WTC11 (cell line): ENCODE measurements around the gene SQOR. TPM values are rescaled to one million over a fixed set of nuclear protein-coding genes. Genes with fewer than 3 reads are reported as not detected.

Source experiments
- ATAC-seq: fragments of 200-7000 bp; cut with Tn5 transposase; 2 replicates; pipeline ENCODE4 v1.10.0; 2021; ENCODE audit warnings: mild to moderate bottlenecking, moderate library complexity
- CTCF ChIA-PET: fragments of 300-600 bp; sonication (Branson Sonifier 250); formaldehyde crosslinking; loops from one replicate; lab custom pipeline; 2021; ENCODE audit warnings: antibody characterized with exemption; lab: Charles Lee
- POLR2A ChIA-PET: fragments of 350-600 bp; sonication (Branson Sonifier 250); formaldehyde crosslinking; loops from one replicate; lab custom pipeline; 2021; ENCODE audit warnings: antibody characterized with exemption; lab: Charles Lee
- DNase-seq: peaks from one replicate; pipeline ENCODE4 v3.0.0; 2021; ENCODE audit warnings: low spot score
- H3K27ac Mint-ChIP-seq: 2 replicates; pipeline ENCODE4 v1.8.0; 2021; ENCODE audit warnings: mixed read lengths
- H3K27me3 Mint-ChIP-seq: 2 replicates; pipeline ENCODE4 v1.8.0; 2021; ENCODE audit warnings: low read depth, mild to moderate bottlenecking, moderate library complexity, mixed read lengths
- H3K36me3 Mint-ChIP-seq: 2 replicates; pipeline ENCODE4 v1.8.0; 2021; ENCODE audit warnings: mixed read lengths
- H3K4me1 Mint-ChIP-seq: 2 replicates; pipeline ENCODE4 v1.8.0; 2022; ENCODE audit warnings: mixed read lengths
- H3K4me3 Mint-ChIP-seq: 2 replicates; pipeline ENCODE4 v1.8.0; 2021; ENCODE audit warnings: mild to moderate bottlenecking, moderate library complexity, mixed read lengths
- H3K9me3 Mint-ChIP-seq: 2 replicates; pipeline ENCODE4 v1.8.0; 2021; ENCODE audit warnings: mixed read lengths
- ARID4B ChIP-seq: sonication (generic); formaldehyde crosslinking; IDR thresholded peaks from 2 replicates; pipeline ENCODE4 v1.8.0; 2023; ENCODE audit warnings: missing genetic modification reagents, mild to moderate bottlenecking, borderline replicate concordance
- ATF1 ChIP-seq: sonication (generic); formaldehyde crosslinking; IDR thresholded peaks from 2 replicates; pipeline ENCODE4 v1.8.1; 2023; ENCODE audit warnings: mild to moderate bottlenecking, moderate library complexity, missing genetic modification reagents
- ATF6 ChIP-seq: sonication (generic); formaldehyde crosslinking; IDR thresholded peaks from 2 replicates; pipeline ENCODE4 v1.8.1; 2023; ENCODE audit warnings: mild to moderate bottlenecking, missing genetic modification reagents
- CREB1 ChIP-seq: sonication (generic); formaldehyde crosslinking; IDR thresholded peaks from 2 replicates; pipeline ENCODE4 v1.8.0; 2023; ENCODE audit warnings: mild to moderate bottlenecking, missing genetic modification reagents
- E2F1 ChIP-seq: sonication (generic); formaldehyde crosslinking; IDR thresholded peaks from 2 replicates; pipeline ENCODE4 v1.8.0; 2022; ENCODE audit warnings: mild to moderate bottlenecking, missing genetic modification reagents
- EMX1 ChIP-seq: fragments of 250-450 bp; sonication (Bioruptor Pico); IDR thresholded peaks from 2 replicates; pipeline ENCODE4 v1.8.0; 2021; ENCODE audit warnings: mild to moderate bottlenecking
- FOXK1 ChIP-seq: sonication (generic); formaldehyde crosslinking; IDR thresholded peaks from 2 replicates; pipeline ENCODE4 v1.8.0; 2022; ENCODE audit warnings: mild to moderate bottlenecking, moderate library complexity, missing genetic modification reagents
- FOXP1 ChIP-seq: sonication (generic); formaldehyde crosslinking; IDR thresholded peaks from 2 replicates; pipeline ENCODE4 v1.8.0; 2022; ENCODE audit warnings: missing genetic modification reagents, mild to moderate bottlenecking, moderate library complexity, borderline replicate concordance
- FOXP4 ChIP-seq: sonication (generic); formaldehyde crosslinking; IDR thresholded peaks from 2 replicates; pipeline ENCODE4 v1.8.0; 2022; ENCODE audit warnings: mild to moderate bottlenecking, missing genetic modification reagents
- JUN ChIP-seq: sonication (generic); formaldehyde crosslinking; IDR thresholded peaks from 2 replicates; pipeline ENCODE4 v1.8.0; 2023; ENCODE audit warnings: mild to moderate bottlenecking, missing genetic modification reagents
- NR1H2 ChIP-seq: sonication (generic); formaldehyde crosslinking; IDR thresholded peaks from 2 replicates; pipeline ENCODE4 v1.9.0; 2021; ENCODE audit warnings: mild to moderate bottlenecking, moderate library complexity, missing genetic modification reagents
- RORB ChIP-seq: fragments of 250-450 bp; sonication (Bioruptor Pico); IDR thresholded peaks from 2 replicates; pipeline ENCODE4 v1.9.0; 2021; ENCODE audit warnings: mild to moderate bottlenecking
- SP1 ChIP-seq: sonication (generic); formaldehyde crosslinking; conservative IDR thresholded peaks from 2 replicates; pipeline ENCODE4 v1.8.1; 2022; ENCODE audit warnings: missing genetic modification reagents
- TCF7 ChIP-seq: sonication (generic); formaldehyde crosslinking; IDR thresholded peaks from 2 replicates; pipeline ENCODE4 v1.8.0; 2022; ENCODE audit warnings: mild to moderate bottlenecking, low read depth, missing genetic modification reagents, moderate library complexity
- TP53 ChIP-seq: sonication (generic); formaldehyde crosslinking; IDR thresholded peaks from 2 replicates; pipeline ENCODE4 v1.8.1; 2023; ENCODE audit warnings: mild to moderate bottlenecking, missing genetic modification reagents
- ZMAT4 ChIP-seq: fragments of 250-450 bp; sonication (Bioruptor Pico); IDR thresholded peaks from 2 replicates; pipeline ENCODE4 v1.9.0; 2021; ENCODE audit warnings: mild to moderate bottlenecking
- ZNF396 ChIP-seq: fragments of 250-450 bp; sonication (Bioruptor Pico); IDR thresholded peaks from 2 replicates; pipeline ENCODE4 v1.8.0; 2021; ENCODE audit warnings: mild to moderate bottlenecking, moderate library complexity, borderline replicate concordance
- ZNF416 ChIP-seq: fragments of 250-450 bp; sonication (Bioruptor Pico); IDR thresholded peaks from 2 replicates; pipeline ENCODE4 v1.9.0; 2021; ENCODE audit warnings: mild to moderate bottlenecking, inconsistent platforms
- total RNA-seq: library from RNA; stranded (reverse); gene quantifications from 3 replicates; pipeline ENCODE4 v1.2.3, GENCODE V29; 2021

The SQOR gene
- total RNA-seq, 1 experiment from 2014 or later, result 0.72 TPM

- 0 out of 2 replicates have a peak, but pooled peaks have one; percentile 5 for TF ChIP-seq FOXP4 (CRISPR knock-in tag)
- TF ChIP-seq E2F1, result no peak
- peak; percentile 68; the same call in 1 of the 2 replicates for TF ChIP-seq JUN (CRISPR knock-in tag)
Measured at GRCh38 chr15:45587095-45587862, 47.5 kb upstream of the SQOR start, which contains the start of gene BLOC1S6 (continued).

- DNase-seq (no peak), ATAC-seq (no peak)
- H3K4me1 Mint-ChIP-seq, result peaks cover 19% of the 10 kb centered on the region
- TF ChIP-seq NR1H2 (CRISPR knock-in tag), result no peak
- H3K27me3 Mint-ChIP-seq, result peaks cover 2% of the 10 kb centered on the region; the same call in 1 of the 2 replicates
- H3K4me3 Mint-ChIP-seq, result peak overlapping the region; percentile 98
- POLR2A ChIA-PET, result interaction anchor here (0.9 to 3.4 kb wide), 3 partner anchors 14 to 186 kb away, joined by 4 to 24 read pairs (median 11); a partner anchor contains a TSS
- H3K36me3 Mint-ChIP-seq, result no peaks in the 10 kb centered on the region
- H3K27ac Mint-ChIP-seq, result peak overlapping the region; percentile 100
- H3K9me3 Mint-ChIP-seq, result no peaks in the 10 kb centered on the region
- CTCF ChIA-PET, result interaction anchor here (0.9 to 4.5 kb wide), 5 partner anchors 14 to 139 kb away, joined by 3 to 55 read pairs (median 6); no protein-coding TSS in a partner anchor
Measured at GRCh38 chr15:45587863-45588170, 47.0 kb upstream of the SQOR start.

- Mint-ChIP-seq H3K4me3 (peak overlapping the region; percentile 98), H3K4me1 (peaks cover 19% of the 10 kb centered on the region), H3K27me3 (no peaks in the 10 kb centered on the region), H3K9me3 (no peaks in the 10 kb centered on the region), H3K27ac (peak overlapping the region; percentile 100), H3K36me3 (no peaks in the 10 kb centered on the region)
- TF ChIP-seq TP53 (CRISPR knock-in tag), result no peak
- no peak for TF ChIP-seq ZNF416 (CRISPR knock-in tag)
- TF ChIP-seq EMX1 (CRISPR knock-in tag), result no peak
- no peak for TF ChIP-seq FOXP1 (CRISPR knock-in tag)
- no peak for TF ChIP-seq NR1H2 (CRISPR knock-in tag)
- TF ChIP-seq TCF7, result no peak
- TF ChIP-seq FOXK1 (CRISPR knock-in tag), result no peak
- TF ChIP-seq ATF1, result no peak
- DNase-seq (no peak), ATAC-seq (no peak)
- POLR2A ChIA-PET, result interaction anchor here (0.6 to 3.4 kb wide), 3 partner anchors 14 to 186 kb away, joined by 4 to 24 read pairs (median 11); a partner anchor contains a TSS
- CTCF ChIA-PET, result interaction anchor here (2.1 to 4.5 kb wide), 2 partner anchors 14 to 23 kb away, joined by 6 to 55 read pairs; no protein-coding TSS in a partner anchor
Measured at GRCh38 chr15:45588219-45588875, 46.5 kb upstream of the SQOR start.

GRCh38 chr15:45589256-45589655, 45.6 kb upstream of the SQOR start:
- H3K4me1 Mint-ChIP-seq, result peaks cover 19% of the 10 kb centered on the region
- no peaks in the 10 kb centered on the region for H3K9me3 Mint-ChIP-seq
- H3K36me3 Mint-ChIP-seq, result no peaks in the 10 kb centered on the region
- H3K27ac Mint-ChIP-seq, result no peak overlapping the region
- ATAC-seq, result no peak
- ChIA-PET CTCF (no interaction called here), POLR2A (no interaction called here)
- no peak overlapping the region for H3K4me3 Mint-ChIP-seq
- no peak for DNase-seq
- H3K27me3 Mint-ChIP-seq, result no peaks in the 10 kb centered on the region
- TF ChIP-seq NR1H2 (CRISPR knock-in tag) (no peak), ARID4B (CRISPR knock-in tag) (no peak), ATF6 (CRISPR knock-in tag) (no peak), SP1 (no peak), RORB (CRISPR knock-in tag) (no peak), CREB1 (CRISPR knock-in tag) (no peak), ZNF396 (CRISPR knock-in tag) (no peak), ZMAT4 (no peak)
